ENCODE data around the gene PPIE. TPM values are rescaled to one million over a fixed set of nuclear protein-coding genes. Genes with fewer than 3 reads are reported as not detected.

The PPIE gene
- polyA plus RNA-seq, 1 of the 3 experiments (the other 2 are of a cell fraction), result 78.4 TPM

DNA sequence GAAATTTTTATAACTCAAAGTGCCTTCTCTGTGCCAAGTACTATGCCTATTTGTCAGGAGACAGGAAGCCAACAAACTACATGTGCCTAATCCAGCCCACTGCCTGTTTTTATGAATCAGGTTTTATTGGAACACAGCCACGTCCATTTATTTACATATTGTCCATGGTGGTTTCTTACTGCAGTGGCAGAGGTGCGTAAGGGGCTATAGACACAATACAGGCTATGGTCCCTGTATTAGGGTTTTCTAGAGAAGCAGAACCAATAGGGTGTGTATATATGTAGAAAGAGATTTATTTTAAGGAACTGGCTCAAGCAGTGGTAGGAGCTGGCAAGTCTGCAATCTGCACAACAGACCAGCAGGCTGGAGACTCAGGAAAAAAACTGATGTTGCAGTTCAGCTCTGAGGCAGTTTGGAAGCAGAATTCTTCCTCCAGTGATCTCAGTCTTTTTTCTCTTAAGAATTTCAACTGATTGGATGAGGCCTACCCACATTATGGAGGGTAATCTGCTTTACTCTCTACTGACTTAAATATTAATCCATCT is 15.4 kb downstream of the PPIE start:
- Histone ChIP-seq H3K4me2 (no peak overlapping the region), H3K27ac (ENCODE audit: low read depth in 2 of 2, low read length in 1 of 2) (no peak overlapping the region), H3K4me1 (ENCODE audit: control insufficient read depth in 1 of 2, insufficient read depth in 2 of 2, low read depth in 1 of 2, low read length in 1 of 2) (no peaks in the 10 kb centered on the region; a peak in 1 of 4 replicates), H3K4me3 (ENCODE audit: low read depth in 2 of 2, low read length in 1 of 2) (no peak overlapping the region), H3F3A (replicated peaks; ENCODE audit: insufficient read depth) (peaks cover 4% of the 10 kb centered on the region), H4K20me1 (ENCODE audit: insufficient read depth) (no peaks in the 10 kb centered on the region), H3K36me3 (replicated peaks in 1 of 2; ENCODE audit: control insufficient read depth in 1 of 2, insufficient read depth in 2 of 2, low read length in 1 of 2) (peaks cover 31 to 79% of the 10 kb centered on the region in 2 experiments), H3K9ac (no peak overlapping the region), H3K79me2 (ENCODE audit: insufficient read depth) (no peaks in the 10 kb centered on the region), H3K9me3 (no peaks in the 10 kb centered on the region), H3K9me2 (no peaks in the 10 kb centered on the region), H3K27me3 (ENCODE audit: insufficient read depth) (no peaks in the 10 kb centered on the region), H2AFZ (ENCODE audit: low read depth) (no peak overlapping the region)
- DNase-seq, result no peak
- CTCF ChIA-PET, result no interaction called here
- TF ChIP-seq FOXJ3 (CRISPR knock-in tag; IDR thresholded peaks at IDR 0.05) (no peak), YY1 (IDR thresholded peaks at IDR 0.05; ENCODE audit: low read depth) (no peak), EZH2phosphoT487 (IDR thresholded peaks at IDR 0.05; ENCODE audit: borderline replicate concordance, low read depth) (no peak), RAD21 (IDR thresholded peaks at IDR 0.05; ENCODE audit: low read length) (no peak), MXI1 (IDR thresholded peaks at IDR 0.05; ENCODE audit: low read depth, low read length) (no peak), GATA2 (CRISPR knock-in tag; IDR thresholded peaks at IDR 0.05) (no peak), EP300 (IDR thresholded peaks at IDR 0.05; ENCODE audit: borderline replicate concordance in 1 of 2, low read depth in 1 of 2, low read length in 1 of 2) (no peak), MEF2A (IDR thresholded peaks at IDR 0.05; ENCODE audit: borderline replicate concordance, low read depth) (no peak), POLR2AphosphoS5 (IDR thresholded peaks at IDR 0.05; ENCODE audit: low read depth, low read length) (no peak), SIN3A (IDR thresholded peaks at IDR 0.05; ENCODE audit: borderline replicate concordance, low read depth, low read length) (no peak)
- TF ChIP-seq, protein P1, sequence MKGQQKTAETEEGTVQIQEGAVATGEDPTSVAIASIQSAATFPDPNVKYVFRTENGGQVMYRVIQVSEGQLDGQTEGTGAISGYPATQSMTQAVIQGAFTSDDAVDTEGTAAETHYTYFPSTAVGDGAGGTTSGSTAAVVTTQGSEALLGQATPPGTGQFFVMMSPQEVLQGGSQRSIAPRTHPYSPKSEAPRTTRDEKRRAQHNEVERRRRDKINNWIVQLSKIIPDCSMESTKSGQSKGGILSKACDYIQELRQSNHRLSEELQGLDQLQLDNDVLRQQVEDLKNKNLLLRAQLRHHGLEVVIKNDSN (IDR thresholded peaks at IDR 0.05; ENCODE audit: borderline replicate concordance, low read depth), result no peak
- POLR2A ChIA-PET, result interaction anchor here (0.6 kb wide), 1 partner anchor 537 kb away, joined by 4 read pairs; no protein-coding TSS in a partner anchor
- WGBS (ENCODE audit: low lambda C conversion rate), result 86% methylated on average over 2 of the region's 2 CpGs

DNA sequence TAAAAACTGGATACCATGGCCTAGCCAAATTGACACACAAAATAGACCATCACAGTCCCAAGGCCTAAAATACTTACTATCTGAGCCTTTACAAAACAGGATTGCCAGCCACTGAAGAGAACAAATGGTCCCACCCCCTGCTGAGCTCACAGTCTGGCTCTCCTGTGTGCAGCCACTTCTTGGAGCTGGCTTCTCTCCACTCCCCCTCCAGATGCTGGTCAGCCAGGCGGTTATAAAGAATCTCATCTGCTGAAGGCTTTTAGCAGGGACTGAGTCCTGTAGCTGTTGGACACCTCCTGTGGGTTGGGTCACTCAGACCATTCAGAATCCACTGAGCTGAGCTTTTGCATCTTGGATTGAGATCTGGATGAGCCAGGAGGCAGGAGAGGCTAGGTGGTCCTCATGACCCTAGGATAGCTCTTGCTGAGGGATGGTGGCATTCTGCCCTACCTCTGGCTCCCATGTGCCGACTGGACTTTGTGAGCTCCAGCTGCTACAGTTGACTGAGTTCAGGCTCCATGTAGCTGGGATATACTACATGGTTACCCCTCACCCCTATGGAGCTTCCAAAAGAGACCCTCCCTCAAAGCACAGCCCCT is 16.3 kb downstream of the PPIE start:
- peaks cover 24 to 75% of the 10 kb centered on the region in 2 experiments for H3K36me3 ChIP-seq (replicated peaks in 1 of 2; ENCODE audit: control insufficient read depth in 1 of 2, insufficient read depth in 2 of 2, low read length in 1 of 2)
- CTCF ChIA-PET, result no interaction called here

More for the DNA sequence above, 16.3 kb downstream of the PPIE start:
- no peak for DNase-seq
- Histone ChIP-seq H2AFZ (ENCODE audit: low read depth) (no peak overlapping the region), H3F3A (replicated peaks; ENCODE audit: insufficient read depth) (peaks cover 4% of the 10 kb centered on the region), H3K9me3 (no peaks in the 10 kb centered on the region), H3K4me1 (ENCODE audit: control insufficient read depth in 1 of 2, insufficient read depth in 2 of 2, low read depth in 1 of 2, low read length in 1 of 2) (no peaks in the 10 kb centered on the region; a peak in 1 of 4 replicates), H3K79me2 (ENCODE audit: insufficient read depth) (no peaks in the 10 kb centered on the region), H4K20me1 (ENCODE audit: insufficient read depth) (no peaks in the 10 kb centered on the region), H3K4me3 (ENCODE audit: low read depth in 2 of 2, low read length in 1 of 2) (no peak overlapping the region), H3K27ac (ENCODE audit: low read depth in 2 of 2, low read length in 1 of 2) (no peak overlapping the region), H3K9ac (no peak overlapping the region), H3K9me2 (no peaks in the 10 kb centered on the region), H3K4me2 (no peak overlapping the region), H3K27me3 (ENCODE audit: insufficient read depth) (no peaks in the 10 kb centered on the region)
- TF ChIP-seq, protein P2, sequence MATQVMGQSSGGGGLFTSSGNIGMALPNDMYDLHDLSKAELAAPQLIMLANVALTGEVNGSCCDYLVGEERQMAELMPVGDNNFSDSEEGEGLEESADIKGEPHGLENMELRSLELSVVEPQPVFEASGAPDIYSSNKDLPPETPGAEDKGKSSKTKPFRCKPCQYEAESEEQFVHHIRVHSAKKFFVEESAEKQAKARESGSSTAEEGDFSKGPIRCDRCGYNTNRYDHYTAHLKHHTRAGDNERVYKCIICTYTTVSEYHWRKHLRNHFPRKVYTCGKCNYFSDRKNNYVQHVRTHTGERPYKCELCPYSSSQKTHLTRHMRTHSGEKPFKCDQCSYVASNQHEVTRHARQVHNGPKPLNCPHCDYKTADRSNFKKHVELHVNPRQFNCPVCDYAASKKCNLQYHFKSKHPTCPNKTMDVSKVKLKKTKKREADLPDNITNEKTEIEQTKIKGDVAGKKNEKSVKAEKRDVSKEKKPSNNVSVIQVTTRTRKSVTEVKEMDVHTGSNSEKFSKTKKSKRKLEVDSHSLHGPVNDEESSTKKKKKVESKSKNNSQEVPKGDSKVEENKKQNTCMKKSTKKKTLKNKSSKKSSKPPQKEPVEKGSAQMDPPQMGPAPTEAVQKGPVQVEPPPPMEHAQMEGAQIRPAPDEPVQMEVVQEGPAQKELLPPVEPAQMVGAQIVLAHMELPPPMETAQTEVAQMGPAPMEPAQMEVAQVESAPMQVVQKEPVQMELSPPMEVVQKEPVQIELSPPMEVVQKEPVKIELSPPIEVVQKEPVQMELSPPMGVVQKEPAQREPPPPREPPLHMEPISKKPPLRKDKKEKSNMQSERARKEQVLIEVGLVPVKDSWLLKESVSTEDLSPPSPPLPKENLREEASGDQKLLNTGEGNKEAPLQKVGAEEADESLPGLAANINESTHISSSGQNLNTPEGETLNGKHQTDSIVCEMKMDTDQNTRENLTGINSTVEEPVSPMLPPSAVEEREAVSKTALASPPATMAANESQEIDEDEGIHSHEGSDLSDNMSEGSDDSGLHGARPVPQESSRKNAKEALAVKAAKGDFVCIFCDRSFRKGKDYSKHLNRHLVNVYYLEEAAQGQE (IDR thresholded peaks at IDR 0.05; ENCODE audit: low read depth, low read length), result no peak
- POLR2A ChIA-PET, result no interaction called here
- WGBS (ENCODE audit: low lambda C conversion rate), result 88% methylated on average over 2 of the region's 2 CpGs

All from SK-N-SH (cell line).